NCI-H345 treated with DMSO at 0.1 percent for 48 hours (cell line): ENCODE data around the gene LEPR.
A peak's percentile ranks its signal among the peaks of the same experiment; 100 is the strongest.

Source experiments
- DNase-seq: peaks from one replicate; lab custom pipeline; 2025; ENCODE audit not compliant: unreplicated experiment; lab: John Stamatoyannopoulos, UW

Gene LEPR

DNA sequence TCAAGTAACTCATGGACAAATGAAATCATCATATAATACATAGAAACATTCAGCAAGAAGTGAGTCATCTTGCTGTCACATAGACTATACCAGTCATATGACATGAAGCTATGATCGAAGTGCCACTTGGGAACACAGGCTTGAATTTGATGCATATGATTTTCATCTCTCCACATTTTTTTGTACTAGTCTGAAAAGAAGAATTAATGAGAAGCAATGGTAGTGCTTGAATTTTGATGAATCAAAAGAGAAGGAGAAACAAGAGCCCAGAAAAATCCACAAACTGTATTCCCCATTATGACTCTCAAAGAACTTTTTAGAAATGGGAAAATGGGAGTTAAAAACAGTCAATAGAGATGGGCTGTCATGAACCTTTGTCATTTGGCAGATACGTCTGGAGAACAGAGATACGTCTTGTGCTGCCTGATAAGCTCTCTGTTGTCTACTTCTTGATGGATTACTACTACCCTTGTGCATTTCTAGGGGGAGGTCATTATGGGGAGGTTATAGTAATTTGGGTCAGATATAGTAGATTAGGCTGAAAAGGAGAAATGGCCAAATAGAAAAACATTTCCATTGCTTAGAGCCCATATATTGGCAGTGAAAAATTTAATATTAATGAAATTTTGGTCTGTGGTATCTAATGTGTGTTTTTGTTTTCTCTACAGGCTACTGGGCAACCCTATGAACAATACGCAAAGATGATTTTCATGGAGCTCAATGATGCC, 8.0 kb upstream of the LEPR start:
- DNase-seq = no peak

DNA sequence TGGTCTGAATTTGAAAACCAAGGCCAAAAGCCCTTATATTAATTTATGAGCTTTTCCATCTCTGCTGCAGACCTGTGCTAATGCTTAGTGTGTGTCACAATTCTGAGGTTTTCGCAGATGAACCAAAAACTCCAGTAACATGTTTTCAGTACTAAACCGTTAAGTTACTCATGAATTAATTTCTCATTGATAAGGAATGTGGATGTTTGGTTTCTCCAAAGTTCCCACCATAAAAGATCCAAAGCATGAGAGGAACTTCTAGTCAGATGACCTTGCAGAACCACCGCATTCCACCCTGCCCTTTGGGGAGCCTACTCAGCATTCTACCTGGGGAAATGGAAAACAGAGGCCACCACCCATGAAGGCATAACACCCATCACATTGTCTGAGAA, 7.5 kb upstream of the LEPR start:
- no peak for DNase-seq

DNA sequence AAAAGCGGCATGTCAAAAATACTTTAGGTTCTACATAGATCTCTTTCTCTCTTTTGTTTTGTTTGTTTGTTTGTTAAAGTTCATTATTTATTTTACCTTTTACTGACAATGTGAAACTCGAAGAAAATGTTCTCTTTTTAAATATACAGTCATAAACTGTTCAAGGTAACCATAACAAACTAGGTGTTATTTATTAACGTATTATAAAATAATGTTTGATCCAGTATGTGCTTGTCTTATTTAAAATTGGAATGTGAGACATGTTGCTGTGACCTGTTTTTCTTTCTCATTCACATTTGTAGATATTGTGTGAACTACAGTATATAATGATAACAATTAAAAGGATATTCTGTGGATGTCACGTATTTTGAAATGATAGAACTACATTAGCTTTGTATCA, 5.9 kb upstream of the LEPR start:
- DNase-seq = no peak

DNA sequence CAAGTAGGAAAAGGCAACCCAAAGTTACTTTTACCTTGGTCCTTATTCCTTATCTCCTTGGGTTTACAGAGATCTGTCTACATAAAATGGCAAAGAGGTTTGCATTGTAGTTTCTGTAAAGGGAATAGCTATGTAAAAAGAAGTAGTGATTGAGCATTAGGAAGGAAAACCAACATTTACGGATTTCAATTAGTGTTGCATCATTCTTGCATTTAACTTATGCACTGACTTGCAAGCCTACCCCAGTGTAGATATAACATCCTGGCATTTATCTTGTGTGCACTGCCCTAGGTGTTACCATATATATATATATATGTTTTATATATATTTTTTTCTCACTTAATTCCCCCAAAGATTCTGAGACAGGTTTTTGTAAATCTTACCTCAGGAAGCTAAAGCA, 3.7 kb upstream of the LEPR start:
- DNase-seq = no peak

DNA sequence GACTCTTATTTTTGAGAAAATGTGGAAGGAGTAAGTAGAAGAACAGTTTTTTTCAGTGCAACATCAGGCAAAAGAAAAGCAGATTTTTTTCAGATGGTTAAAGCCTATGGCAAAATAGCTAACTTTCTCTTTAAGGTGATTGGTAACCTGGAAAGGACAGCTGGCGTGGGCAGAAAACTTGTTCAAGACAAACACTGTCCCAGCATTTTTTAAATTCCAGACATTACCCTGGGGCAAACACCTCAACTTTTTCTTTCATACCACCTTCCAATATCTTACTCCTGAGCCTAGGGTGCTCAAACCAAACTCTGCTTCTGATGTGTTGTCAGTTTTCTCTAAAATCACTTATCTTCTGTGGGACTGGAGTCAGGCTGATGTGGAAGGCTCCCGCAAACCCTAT, 2.7 kb upstream of the LEPR start:
- no peak for DNase-seq

DNA sequence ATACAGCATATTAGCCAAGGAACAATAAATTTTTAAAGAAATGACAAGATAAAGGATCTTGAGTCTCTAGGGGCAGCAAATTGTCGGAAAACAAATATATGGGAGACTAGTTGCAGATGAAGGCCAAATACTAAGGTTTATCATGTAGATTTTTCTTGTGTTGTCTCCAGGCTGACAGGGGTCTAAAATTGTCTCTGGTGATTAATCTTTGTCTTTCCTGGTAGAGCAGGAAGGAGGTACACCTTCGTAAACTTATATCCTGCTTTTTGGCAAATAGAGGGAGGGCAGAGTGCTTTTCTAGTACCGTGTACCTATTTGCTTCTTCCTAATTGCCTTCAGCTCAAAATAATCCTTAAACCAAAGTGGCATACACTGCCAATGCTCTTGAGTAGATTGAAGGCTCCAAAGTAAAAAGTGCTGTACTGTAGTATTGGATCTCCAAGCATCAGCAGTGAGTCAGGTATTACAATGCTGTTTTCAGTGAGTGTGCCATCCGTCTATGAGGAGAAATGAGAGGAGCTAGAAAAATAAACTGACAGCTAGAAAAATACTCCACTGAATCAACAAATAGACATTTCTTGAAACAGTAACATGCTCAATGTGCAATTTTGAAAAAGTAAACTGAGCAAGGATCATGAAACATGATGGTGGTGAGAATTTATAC, 1.8 kb upstream of the LEPR start:
- DNase-seq = no peak

DNA sequence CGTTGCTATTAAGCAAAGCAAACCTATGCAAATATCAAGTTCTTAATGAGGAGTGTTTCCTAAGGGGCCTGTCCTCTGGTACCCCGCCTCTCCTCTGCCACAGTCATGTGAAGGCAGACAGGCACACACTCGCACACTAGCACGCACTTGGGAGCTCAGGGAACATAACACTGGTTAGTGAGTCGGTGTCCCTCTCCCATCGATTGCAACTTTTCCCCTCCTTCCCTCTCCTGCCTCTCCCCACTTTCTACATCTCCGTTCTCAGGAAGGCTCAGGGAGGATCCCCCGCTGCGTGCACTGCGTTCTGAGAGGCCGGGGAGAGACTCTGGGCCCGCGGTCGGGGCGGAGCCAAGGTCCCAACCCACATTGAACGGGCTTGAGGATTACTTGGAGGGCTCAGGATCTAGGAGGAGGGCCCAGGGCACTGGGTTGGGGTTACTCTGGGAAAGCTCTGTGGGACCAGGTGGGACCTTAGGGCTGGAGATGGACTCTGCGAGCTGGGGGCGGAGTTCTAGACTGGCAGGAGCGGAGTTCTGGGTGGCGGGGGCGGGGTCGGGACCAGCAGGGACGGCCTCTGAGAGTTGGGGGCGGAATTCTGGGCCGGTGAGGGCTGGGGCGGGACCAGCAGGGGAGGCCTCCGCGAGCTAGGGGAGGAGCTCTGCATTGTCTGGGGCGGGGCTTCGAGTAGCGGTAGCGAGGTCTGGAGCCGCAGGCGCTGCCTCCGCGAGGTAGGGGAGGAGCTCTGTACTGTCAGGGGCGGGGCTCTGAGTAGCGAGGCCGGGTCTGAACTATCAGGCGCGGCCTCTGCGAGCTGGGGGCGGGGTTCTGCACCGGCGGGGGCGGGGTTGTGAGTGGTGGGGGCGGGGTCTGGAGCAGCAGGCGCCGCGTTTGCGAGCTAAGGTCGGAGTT, 533 bp upstream of the LEPR start:
- peak; percentile 91 for DNase-seq

DNA sequence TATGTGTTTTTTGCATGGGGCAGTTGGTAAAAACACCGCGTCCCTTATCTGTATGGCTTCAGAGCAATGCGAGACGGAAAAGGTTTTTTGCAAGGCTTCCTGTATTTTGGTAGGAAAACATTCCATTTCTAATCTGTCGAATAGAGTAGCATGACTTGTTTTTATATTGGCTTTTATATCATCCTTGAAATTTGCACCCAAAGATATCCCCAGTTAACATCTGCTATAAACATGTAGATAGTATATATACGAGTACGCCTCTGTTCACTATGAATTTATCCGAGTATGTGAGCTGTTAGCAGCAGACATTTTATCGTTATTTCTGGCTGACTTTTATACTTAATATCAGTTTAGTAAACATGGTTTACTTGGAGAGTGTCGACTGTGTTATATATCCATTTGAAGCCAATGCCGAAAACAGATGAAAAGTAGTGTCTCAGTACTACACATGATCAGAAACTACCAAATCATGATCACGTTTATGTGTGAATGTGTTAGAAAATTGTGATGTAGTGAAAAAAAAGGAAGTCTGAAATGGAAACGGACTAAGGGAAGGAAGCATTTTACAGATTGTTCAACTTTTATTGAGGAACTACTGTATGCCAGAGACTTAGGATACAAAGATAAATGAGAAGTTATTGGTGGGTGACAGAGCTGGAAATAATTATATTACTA, 1.0 kb downstream of the LEPR start:
- no peak for DNase-seq

DNA sequence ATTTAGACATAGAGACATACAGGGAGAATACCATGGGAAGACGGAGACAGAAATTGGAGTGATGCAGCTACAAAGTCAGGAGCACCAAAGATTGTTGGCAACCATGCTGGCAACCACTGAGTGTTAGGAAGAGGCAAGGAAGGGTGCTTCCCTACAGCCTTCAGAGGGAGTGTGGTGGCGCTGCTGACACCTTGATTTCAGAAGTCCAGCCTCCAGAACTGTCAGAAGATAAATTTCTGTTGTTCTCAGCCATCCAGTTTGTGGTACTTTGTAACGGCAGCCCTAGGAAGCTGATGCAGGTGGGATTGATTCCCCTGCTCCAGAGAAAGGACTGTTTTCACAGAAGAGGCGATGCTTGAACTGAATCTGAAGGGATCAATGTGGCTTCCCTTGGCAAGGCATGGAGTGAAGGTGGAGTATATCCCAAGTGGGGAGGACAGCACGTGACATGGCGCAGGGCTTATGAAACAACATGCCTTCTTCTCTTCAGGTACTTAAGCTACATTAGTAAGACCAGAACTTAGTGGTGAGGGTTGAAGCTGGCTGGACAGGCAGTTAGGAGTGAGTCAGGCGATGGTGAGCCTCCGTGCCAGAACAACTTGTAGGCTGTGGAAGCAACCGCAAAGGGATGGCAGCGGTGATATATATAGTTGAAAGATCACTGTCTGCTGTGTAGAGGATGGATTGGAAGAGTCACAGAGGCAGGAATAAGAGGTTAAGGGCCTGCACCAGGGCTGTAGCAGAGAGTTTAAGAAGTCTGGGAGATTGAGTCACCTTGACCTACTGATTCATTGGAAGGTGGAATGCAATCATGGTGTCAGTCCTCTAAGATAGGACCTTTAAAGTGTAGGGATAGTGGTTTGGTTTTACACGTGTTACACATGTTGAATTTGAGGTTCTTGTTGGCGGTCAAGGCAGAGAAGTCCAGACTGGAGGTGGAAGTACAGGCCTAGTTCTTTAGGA, 2.1 kb downstream of the LEPR start:
- DNase-seq = no peak

DNA sequence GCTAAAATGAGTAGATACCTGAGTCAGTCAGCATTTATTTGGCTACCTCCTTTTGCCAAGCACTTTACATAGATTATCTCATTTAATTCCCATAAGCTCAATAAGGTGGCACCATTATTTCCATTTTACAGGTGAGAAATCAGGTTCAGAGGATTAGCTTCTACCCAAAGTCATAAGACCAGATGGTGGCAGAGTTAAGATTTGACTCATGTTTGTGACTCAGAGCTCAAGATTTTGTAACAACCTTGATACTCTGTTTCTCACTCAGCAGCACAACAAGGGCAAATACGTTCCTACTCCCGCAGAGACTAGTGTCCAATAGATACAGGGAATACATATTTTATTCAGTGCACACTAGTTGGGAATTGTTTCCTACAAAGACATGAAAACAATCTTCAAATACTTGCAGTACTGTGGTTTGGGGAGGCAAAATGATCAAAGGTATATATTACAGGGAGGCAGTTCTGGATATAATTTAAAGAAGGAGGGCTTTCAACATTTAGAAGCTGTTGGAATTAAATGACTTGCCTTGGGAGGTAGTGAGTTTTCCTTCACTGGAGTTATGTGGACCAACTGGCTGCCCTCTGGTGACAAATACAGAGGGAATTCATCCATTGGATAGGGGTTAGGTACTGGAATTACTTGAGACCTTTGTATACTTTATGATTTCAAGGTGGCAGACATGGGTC, 3.6 kb downstream of the LEPR start:
- DNase-seq = no peak

DNA sequence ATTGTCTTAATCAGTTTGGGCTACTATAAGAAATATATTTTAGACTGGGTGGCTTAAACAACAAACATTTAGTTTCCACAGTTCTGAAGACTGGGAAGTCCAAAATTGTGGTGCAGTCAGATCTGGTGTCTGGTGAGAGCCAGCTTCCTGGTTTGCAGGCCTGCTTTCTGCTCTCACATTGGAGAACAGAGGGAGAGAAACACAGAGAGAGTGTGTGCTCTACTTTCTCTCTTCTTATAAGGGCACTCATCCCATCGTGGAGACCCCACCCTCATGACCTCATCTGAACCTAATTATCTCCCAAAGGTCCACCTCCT, 4.1 kb downstream of the LEPR start:
- DNase-seq = no peak

DNA sequence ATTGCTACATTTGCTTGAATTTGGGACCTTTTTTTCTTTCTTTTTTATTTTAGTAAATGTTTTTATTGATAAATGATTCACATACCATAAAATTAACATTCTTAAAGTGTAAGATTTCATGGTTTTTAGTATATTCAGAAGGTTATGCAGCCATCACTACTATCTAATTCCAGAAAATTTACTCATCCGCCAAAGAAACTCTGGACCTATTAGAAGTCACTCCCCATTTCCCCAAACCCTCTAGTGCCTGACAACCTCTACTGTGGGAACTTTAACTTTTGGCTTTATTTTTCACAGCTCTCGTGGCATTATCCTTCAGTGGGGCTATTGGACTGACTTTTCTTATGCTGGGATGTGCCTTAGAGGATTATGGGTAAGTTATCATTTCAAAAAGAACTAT, 4.5 kb downstream of the LEPR start:
- DNase-seq = no peak

DNA sequence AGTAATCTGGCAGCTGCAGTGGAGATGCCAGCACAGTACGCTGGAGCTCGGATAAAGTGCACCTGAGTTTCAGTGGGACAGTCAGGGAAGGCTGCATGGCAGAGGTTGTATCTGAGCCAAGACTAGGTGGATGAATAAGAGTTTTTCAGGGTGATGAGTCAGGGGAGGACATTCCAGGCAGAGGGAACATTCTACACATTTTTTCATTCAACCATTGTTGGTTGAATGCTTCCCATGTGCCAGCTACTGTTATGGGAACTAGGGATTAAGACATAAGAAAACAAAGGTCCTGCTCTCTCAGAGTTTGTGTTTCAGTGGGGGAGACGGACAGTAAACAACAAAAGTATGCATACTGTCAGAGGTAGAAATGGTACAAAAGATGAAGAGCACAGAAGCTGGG, 5.2 kb downstream of the LEPR start:
- DNase-seq = no peak

DNA sequence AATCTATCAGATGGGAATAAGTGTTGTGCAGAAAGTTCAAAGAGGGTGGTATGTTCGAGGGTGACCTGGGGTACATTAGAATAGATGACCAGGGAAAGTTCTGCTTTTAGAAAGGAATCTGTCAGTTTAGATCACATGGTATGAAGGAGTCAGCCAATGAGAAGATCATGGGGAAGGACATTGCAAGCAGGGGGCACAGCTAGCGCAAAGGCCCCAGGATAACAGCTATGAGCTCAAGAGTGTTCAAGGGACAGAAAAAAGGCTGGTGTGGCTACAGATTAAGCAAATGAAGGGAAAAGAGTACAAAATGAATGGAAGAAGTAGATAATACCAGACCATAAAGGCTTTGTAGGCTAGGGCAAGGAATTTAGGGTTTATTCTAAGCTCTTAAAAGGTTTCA, 8.6 kb downstream of the LEPR start:
- DNase-seq = no peak

DNA sequence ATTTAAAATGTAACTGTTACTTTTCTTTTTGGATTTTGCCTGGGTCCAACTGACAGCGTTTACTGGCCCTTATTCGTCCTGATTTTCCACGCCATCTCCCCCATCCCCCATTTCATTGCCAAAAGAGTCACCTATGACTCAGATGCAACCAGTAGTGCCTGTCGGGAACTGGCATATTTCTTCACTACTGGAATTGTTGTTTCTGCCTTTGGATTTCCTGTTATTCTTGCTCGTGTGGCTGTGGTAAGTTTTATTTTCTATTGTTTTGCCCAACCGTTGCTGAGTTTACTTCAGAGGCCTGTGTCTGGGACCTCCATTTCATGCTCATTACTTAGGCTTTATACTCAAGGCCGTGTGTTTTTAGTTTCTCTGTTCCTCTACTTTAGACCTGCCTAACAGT, 9.3 kb downstream of the LEPR start:
- no peak for DNase-seq

DNA sequence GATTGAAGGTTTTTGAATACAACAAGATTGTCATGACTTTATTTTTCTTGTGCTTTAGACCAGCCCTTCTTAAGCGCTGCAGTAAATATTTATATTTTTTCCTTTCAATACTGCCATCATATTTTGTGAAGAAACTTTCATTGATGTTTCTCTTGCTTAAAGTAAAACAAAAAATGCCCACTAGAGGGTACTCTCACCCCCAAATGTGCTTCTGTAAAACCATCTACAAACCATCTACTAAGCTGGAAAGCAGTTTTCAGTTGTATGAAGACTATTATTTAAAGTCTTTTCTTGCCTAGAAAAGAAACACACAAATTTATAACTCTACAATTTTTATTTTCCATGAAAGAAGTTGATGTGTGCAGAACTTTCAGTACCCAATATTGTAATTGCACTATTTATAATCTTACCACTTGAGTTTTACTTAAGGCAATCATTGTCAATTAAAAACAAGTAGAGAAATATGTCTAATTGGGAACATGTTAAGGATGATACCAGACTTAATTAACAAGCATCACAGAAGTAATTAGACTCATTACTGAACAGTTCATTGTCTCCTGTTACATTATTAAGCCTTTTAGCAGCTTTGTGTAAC, 10.7 kb downstream of the LEPR start:
- peak; percentile 6 for DNase-seq

DNA sequence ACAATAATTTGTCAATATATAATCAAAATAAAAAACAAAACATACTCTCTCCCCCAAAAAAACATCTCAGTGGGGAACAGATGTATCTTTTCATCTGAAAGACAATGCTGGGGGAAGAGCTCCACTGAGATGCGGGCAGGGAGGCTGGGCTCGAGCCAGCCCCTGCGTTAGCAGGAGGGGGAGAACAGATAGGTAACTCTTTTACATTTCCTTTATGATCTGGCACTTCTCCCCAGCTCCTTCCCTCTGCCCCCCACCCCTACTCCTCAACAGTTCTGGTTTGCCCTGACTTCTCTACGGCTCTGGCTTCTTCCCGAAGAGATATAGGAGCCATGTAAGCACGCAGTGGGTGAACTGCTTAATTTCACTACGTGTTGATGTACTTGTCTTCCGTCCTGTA, 12.4 kb downstream of the LEPR start:
- no peak for DNase-seq

DNA sequence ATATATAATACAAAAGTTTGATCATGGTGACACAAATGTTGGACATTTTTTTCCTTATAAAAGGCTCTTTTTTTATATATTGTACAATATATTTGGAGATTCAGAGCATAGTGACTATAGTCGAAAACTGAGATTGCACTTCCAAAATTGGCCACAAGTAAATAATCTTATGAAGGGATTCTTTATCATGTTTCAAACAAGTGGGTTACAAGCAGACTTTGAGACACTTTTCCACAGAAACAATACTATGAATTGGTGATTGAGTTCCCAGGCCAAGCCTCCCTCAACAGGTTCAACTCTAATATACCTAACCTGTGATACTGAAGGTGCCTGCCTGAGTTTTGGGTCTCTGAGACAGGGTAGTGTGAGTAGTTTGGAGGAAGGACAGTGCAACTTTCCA, 13.8 kb downstream of the LEPR start:
- DNase-seq = no peak

DNA sequence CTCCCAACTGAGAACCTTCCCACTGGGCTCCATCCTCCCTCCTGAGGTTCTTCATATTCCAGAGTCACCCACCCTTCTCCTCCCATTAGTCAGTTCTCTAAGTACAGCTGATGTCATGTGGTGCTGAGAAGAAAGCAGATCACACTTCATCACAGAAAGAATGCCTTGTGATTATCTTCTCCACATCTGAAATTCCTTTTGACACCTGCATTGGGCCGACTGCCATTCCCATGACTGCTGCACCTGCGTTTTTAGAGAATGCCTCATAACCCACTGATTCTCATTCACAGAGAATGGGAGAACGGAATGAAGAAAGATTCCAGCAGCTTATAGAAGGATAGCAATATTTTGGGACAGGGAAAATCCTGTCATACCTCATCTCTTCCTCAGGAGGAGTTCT, 14.3 kb downstream of the LEPR start:
- no peak for DNase-seq

DNA sequence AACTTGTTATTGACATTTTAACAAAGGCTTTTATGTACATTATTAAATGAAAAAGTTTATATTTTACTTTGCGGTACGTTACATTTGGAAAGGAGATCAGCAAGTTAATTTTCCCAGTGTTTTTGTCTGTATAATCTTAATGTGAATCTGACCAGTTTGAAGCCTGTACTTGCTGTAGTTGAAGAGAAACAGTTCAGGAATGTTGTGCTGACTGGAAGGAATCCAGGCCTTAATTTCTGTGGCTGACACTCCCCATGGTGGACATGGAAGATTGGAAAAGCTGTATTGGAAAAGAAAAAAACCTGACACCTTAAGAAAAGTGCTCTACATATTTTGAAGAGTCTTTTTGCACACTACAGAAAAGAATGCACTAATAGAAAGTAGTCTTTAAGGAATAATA, 15.5 kb downstream of the LEPR start:
- DNase-seq = no peak
